Activated naive CD4-positive, alpha-beta T cell treated with anti-CD3 and anti-CD28 coated beads for 36 hours (primary cell): Measurements from ENCODE around the gene OR7G3. TPM values are rescaled to one million over a fixed set of nuclear protein-coding genes. Genes with fewer than 3 reads are reported as not detected.
A peak's percentile ranks its signal among the peaks of the same experiment; 100 is the strongest.

Experiments
- CTCF ChIA-PET: fragments of 350-600 bp; sonication (Branson Sonifier 250); formaldehyde crosslinking; loops from one replicate; lab custom pipeline; 2021; ENCODE audit warnings: antibody characterized with exemption; lab: Charles Lee
- DNase-seq: peaks from one replicate; pipeline ENCODE4 v3.0.0-alpha.2; 2020
- H3K27ac Mint-ChIP-seq: one replicate; pipeline ENCODE4 v1.8.0; 2021; ENCODE audit warnings: mild to moderate bottlenecking, mixed read lengths
- H3K27me3 Mint-ChIP-seq: one replicate; pipeline ENCODE4 v1.8.0; 2021; ENCODE audit warnings: low read depth, mixed read lengths
- H3K36me3 Mint-ChIP-seq: one replicate; pipeline ENCODE4 v1.8.0; 2021; ENCODE audit warnings: low read depth, mixed read lengths
- H3K4me1 Mint-ChIP-seq: one replicate; pipeline ENCODE4 v1.8.0; 2021; ENCODE audit warnings: low read depth, mixed read lengths
- H3K4me3 Mint-ChIP-seq: one replicate; pipeline ENCODE4 v1.8.0; 2021; ENCODE audit warnings: mild to moderate bottlenecking, moderate library complexity, mixed read lengths
- H3K9me3 Mint-ChIP-seq: one replicate; pipeline ENCODE4 v1.8.0; 2021; ENCODE audit warnings: mixed read lengths
- intact Hi-C: fragments of 100-400 bp; cut with micrococcal nuclease; formaldehyde crosslinking; loops from one replicate; pipeline ENCODE4 v1.15.1; 2023
- total RNA-seq, 2 experiments: library from RNA; stranded (reverse); gene quantifications; one replicate each; pipeline ENCODE4 v1.2.3, GENCODE V29; 2021

Gene OR7G3
- total RNA-seq, 2 experiments from 2014 or later: not detected

GRCh38 chr19:9146882-9147281, 20.1 kb upstream of the OR7G3 start:
- no peak for DNase-seq
- H3K36me3 Mint-ChIP-seq: peaks cover 85% of the 10 kb centered on the region
- no peak overlapping the region for H3K27ac Mint-ChIP-seq
- H3K4me1 Mint-ChIP-seq: peaks cover 54% of the 10 kb centered on the region
- no peak overlapping the region for H3K4me3 Mint-ChIP-seq
- H3K27me3 Mint-ChIP-seq: no peaks in the 10 kb centered on the region
- intact Hi-C loops: no loop called here
- CTCF ChIA-PET: no interaction called here
- H3K9me3 Mint-ChIP-seq: peaks cover 51% of the 10 kb centered on the region

DNA sequence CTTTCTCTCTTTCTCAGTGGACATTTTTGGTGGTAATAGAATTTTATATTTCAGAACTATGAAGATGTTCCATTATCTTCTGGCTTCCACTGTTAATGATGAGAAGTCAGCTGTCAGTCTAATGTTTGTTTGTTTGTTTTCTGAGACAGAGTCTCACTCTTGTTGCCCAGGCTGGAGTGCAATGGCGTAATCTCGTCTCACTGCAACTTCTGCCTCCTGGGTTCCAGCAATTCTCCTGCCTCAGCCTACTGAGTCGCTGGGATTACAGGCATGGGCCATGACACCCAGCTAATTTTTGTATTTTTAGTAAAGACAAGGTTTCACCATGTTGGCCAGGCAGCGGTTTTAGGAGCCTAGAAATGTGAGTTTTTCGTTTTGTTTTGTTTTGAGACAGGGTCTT, 18.2 kb upstream of the OR7G3 start:
- CTCF ChIA-PET: no interaction called here
- Mint-ChIP-seq H3K4me1 (peaks cover 54% of the 10 kb centered on the region), H3K36me3 (peaks cover 75% of the 10 kb centered on the region), H3K27me3 (no peaks in the 10 kb centered on the region), H3K9me3 (peaks cover 32% of the 10 kb centered on the region), H3K4me3 (no peak overlapping the region), H3K27ac (no peak overlapping the region)
- DNase-seq: no peak
- intact Hi-C loops: loop anchor here (5.0 kb wide), 2 partner anchors 313 to 527 kb away; partner anchors contain the start of genes MBD3L1 and ZNF558

DNA sequence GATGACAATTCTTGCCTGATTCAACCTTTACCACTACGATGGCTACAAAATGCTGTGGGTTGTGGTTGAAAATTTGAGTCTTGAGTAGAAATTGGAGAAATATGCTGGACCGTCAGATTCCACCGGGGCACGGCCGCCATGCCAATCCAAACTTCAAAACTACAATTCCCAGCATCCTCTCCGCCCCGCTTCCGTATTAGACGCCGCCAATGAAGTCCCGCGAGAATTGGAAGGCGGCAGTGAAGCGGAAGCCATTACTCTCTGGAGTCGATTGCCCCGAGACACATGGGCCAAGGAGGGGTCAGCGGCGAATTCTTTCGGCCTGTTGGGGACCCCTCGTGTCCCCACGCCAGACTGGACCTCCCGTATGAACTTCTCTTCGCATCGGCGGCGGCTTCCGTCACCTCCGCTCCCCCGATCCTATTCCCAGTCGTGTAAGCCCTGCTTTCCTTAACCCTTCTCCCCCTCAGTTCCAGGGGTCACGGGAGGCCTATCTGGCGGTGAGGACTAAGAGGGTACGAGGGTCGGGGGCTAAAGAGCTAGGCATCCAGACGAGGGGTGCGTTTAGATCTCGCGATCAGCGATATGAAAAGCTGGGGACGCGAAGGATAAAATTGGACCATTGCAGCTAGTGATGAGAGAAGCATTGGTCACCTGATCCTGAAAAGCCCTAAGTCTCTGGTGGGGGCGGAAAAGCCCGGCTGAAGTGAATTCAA, 13.6 kb upstream of the OR7G3 start, which contains the start of gene ZNF317:
Gene ZNF317, plus strand, starts transcription at position 239 of the 716 bp plus-strand sequence. CDS start 15,620 bp downstream, outside the sequence.
- H3K9me3 Mint-ChIP-seq: peaks cover 14% of the 10 kb centered on the region
- no peaks in the 10 kb centered on the region for H3K27me3 Mint-ChIP-seq
- intact Hi-C loops: loop anchor here (1.0 to 5.0 kb wide), 7 partner anchors 184 to 679 kb away; partner anchors contain the start of genes FBXL12, MBD3L1, ZNF121 and ZNF266
- H3K4me3 Mint-ChIP-seq: peak within 1 kb of the TSS; percentile 98
- CTCF ChIA-PET: no interaction called here
- H3K36me3 Mint-ChIP-seq: peaks cover 36% of the 10 kb centered on the region
- peak; percentile 95 for DNase-seq
- H3K27ac Mint-ChIP-seq: peak within 1 kb of the TSS; percentile 96
- peaks cover 36% of the 10 kb centered on the region for H3K4me1 Mint-ChIP-seq

DNA sequence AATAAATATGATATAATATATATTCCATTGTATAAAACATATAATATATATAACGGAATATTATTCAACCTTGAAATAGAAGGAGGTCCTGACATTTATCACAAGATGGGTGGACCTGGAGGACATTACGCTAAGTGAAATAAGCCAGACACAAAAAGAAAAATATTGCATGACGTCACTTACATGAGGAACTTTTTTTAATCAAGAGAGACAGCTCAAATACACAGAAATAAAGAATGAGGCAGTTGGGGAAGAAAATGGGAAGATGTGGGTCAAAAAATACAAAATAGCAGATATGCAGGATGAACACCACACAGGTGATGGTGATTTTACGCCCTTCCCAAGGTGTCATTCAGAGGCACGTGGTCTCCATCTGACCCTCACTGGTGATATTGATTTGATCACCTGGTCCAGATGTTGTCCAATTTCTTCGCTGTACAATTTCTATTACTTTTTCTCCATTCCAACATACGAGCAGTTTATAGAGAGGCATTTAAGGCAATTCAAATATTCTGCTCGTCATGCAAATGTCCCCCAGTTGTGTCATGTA, 12.9 kb upstream of the OR7G3 start:
- H3K36me3 Mint-ChIP-seq: peaks cover 30% of the 10 kb centered on the region
- peak overlapping the region; percentile 96 for H3K27ac Mint-ChIP-seq
- intact Hi-C loops: loop anchor here (1.0 to 10.0 kb wide), 8 partner anchors 185 to 775 kb away; partner anchors contain the start of genes FBXL12, MBD3L1, ZNF121 and ZNF266
- CTCF ChIA-PET: no interaction called here
- peak overlapping the region; percentile 98 for H3K4me3 Mint-ChIP-seq
- no peaks in the 10 kb centered on the region for H3K27me3 Mint-ChIP-seq
- H3K4me1 Mint-ChIP-seq: peaks cover 36% of the 10 kb centered on the region
- no peak for DNase-seq
- H3K9me3 Mint-ChIP-seq: peaks cover 8% of the 10 kb centered on the region

- no peak for DNase-seq
- intact Hi-C loops: loop anchor here (10.0 kb wide), 1 partner anchor 782 kb away; no protein-coding TSS in a partner anchor
- peaks cover 3% of the 10 kb centered on the region for H3K27me3 Mint-ChIP-seq
- H3K9me3 Mint-ChIP-seq: no peaks in the 10 kb centered on the region
- H3K27ac Mint-ChIP-seq: no peak overlapping the region
- H3K4me1 Mint-ChIP-seq: peaks cover 10% of the 10 kb centered on the region
- CTCF ChIA-PET: no interaction called here
- H3K4me3 Mint-ChIP-seq: no peak overlapping the region
- H3K36me3 Mint-ChIP-seq: no peaks in the 10 kb centered on the region
Observed at GRCh38 chr19:9132422-9132821, 5.7 kb upstream of the OR7G3 start.

- CTCF ChIA-PET: no interaction called here
- intact Hi-C loops: loop anchor here (10.0 kb wide), 1 partner anchor 784 kb away; no protein-coding TSS in a partner anchor
- no peak for DNase-seq
- peaks cover 5% of the 10 kb centered on the region for H3K4me1 Mint-ChIP-seq
- H3K4me3 Mint-ChIP-seq: no peak overlapping the region
- H3K36me3 Mint-ChIP-seq: no peaks in the 10 kb centered on the region
- no peaks in the 10 kb centered on the region for H3K9me3 Mint-ChIP-seq
- peaks cover 12% of the 10 kb centered on the region for H3K27me3 Mint-ChIP-seq
- no peak overlapping the region for H3K27ac Mint-ChIP-seq
Observed at GRCh38 chr19:9130965-9131364, 4.2 kb upstream of the OR7G3 start.

GRCh38 chr19:9128171-9128570, 1.4 kb upstream of the OR7G3 start:
- intact Hi-C loops: no loop called here
- Mint-ChIP-seq H3K27ac (no peak overlapping the region), H3K36me3 (no peaks in the 10 kb centered on the region), H3K4me1 (peaks cover 5% of the 10 kb centered on the region), H3K9me3 (no peaks in the 10 kb centered on the region), H3K4me3 (no peak overlapping the region), H3K27me3 (peaks cover 18% of the 10 kb centered on the region)
- CTCF ChIA-PET: no interaction called here
- no peak for DNase-seq

DNA sequence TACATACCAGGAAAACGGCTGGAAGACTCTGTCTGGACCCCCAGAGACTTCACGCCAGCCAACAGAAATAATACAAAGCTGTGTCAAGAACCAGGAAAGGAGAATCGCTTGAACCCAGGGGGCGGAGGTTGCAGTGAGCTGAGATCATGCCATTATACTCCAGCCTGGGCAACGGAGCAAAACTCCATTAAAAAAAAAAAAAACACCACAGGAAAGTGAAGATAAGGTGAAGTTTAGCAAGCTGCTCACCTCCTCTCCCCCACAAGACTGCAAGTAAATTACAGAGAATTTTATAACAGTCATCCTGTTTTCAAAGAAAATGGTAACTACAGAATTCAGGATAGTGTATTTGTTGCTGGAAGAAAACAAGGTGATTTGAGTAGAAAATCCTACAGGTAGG, 10.2 kb downstream of the OR7G3 start:
- no peaks in the 10 kb centered on the region for H3K9me3 Mint-ChIP-seq
- intact Hi-C loops: no loop called here
- H3K27ac Mint-ChIP-seq: no peak overlapping the region
- H3K4me3 Mint-ChIP-seq: no peak overlapping the region
- H3K4me1 Mint-ChIP-seq: no peaks in the 10 kb centered on the region
- H3K27me3 Mint-ChIP-seq: peaks cover 11% of the 10 kb centered on the region
- DNase-seq: no peak
- no peaks in the 10 kb centered on the region for H3K36me3 Mint-ChIP-seq
- CTCF ChIA-PET: no interaction called here

DNA sequence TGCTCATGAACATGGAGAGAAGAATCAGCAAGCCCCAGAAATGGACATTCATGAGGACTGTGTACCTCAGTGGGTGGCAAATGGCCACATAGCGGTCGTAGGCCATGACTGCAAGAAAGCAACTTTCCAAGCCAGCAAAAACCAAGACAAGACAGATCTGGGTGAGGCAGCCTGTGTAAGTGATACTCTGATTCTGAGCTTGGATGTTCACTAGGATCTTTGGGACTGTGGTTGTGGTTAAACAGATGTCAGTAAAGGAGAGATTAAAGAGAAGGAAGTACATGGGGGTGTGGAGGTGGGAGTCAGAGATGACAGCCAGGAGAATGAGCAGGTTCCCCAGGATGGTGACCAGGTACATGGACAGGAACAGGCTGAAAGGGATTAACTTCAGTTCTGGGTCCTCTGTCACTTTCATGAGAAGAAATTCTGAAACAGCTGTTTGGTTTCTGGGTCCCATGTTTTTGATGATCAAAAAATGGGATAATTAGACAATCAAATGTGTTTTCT, 11.4 kb downstream of the OR7G3 start, which contains the start of gene OR7G1:
Gene OR7G1, minus strand, starts transcription at position 457 of the 507 bp plus-strand sequence. Its CDS starts 0 bp downstream, at position 457.
- no peaks in the 10 kb centered on the region for H3K4me1 Mint-ChIP-seq
- no peaks in the 10 kb centered on the region for H3K9me3 Mint-ChIP-seq
- CTCF ChIA-PET: no interaction called here
- H3K27me3 Mint-ChIP-seq: peaks cover 8% of the 10 kb centered on the region
- H3K27ac Mint-ChIP-seq: no peak within 1 kb of the TSS
- H3K36me3 Mint-ChIP-seq: no peaks in the 10 kb centered on the region
- H3K4me3 Mint-ChIP-seq: no peak within 1 kb of the TSS
- DNase-seq: no peak
- intact Hi-C loops: no loop called here

GRCh38 chr19:9109959-9110358, 16.8 kb downstream of the OR7G3 start:
- intact Hi-C loops: no loop called here
- CTCF ChIA-PET: no interaction called here
- Mint-ChIP-seq H3K36me3 (no peaks in the 10 kb centered on the region), H3K9me3 (no peaks in the 10 kb centered on the region), H3K4me1 (no peaks in the 10 kb centered on the region), H3K4me3 (no peak overlapping the region), H3K27me3 (peaks cover 15% of the 10 kb centered on the region), H3K27ac (no peak overlapping the region)
- no peak for DNase-seq

DNA sequence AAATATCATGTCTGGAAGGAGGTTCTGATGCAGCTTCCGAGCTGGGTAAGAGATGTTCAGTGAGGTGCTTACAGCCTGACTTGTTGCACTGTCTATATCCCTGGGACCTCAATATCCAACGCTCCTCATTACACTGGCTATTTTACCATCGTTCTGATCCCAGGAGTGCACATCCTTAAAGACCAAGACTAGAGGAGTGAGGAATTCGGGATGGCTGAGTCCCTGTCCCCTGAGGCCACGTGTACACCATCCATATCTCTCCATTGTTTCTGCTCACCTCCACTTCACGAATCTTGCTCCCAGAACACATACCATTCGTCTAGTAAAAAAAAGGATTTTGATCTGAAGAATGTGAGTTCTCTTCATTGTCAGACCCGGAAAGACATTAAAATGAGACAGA, 19.4 kb downstream of the OR7G3 start, which contains the start of gene OR7G2:
Gene OR7G2, minus strand, starts transcription at position 101 of the 400 bp plus-strand sequence. CDS start 4,232 bp downstream, outside the sequence.
- no peak for DNase-seq
- no peaks in the 10 kb centered on the region for H3K9me3 Mint-ChIP-seq
- no peak within 1 kb of the TSS for H3K27ac Mint-ChIP-seq
- no peaks in the 10 kb centered on the region for H3K36me3 Mint-ChIP-seq
- intact Hi-C loops: no loop called here
- no peak within 1 kb of the TSS for H3K4me3 Mint-ChIP-seq
- peaks cover 17% of the 10 kb centered on the region for H3K27me3 Mint-ChIP-seq
- H3K4me1 Mint-ChIP-seq: no peaks in the 10 kb centered on the region
- CTCF ChIA-PET: no interaction called here

DNA sequence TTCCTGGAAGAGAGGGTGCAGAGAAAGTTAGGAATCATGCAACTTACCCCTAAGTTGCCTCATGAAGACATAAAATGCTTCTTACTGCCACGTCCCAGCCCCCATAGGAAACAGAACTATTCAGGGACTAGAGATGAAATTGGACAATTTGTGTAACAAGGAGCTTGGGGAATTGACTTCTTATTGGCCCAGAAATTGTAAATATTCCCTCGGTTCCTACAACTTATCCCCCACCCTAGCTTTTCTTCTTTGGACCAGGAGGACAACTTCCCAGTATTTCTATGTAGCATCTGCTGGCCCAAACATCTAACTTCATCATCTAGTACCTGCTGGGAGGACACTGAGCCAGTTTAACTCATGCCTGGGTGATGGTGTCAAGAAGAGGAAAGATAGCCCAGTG, 40.0 kb downstream of the OR7G3 start, which contains the start of gene OR1M1:
Gene OR1M1, plus strand, starts transcription at position 301 of the 400 bp plus-strand sequence. CDS start 6,184 bp downstream, outside the sequence.
- CTCF ChIA-PET: no interaction called here
- no peaks in the 10 kb centered on the region for H3K9me3 Mint-ChIP-seq
- H3K27ac Mint-ChIP-seq: no peak within 1 kb of the TSS
- no peak for DNase-seq
- no peaks in the 10 kb centered on the region for H3K4me1 Mint-ChIP-seq
- no peaks in the 10 kb centered on the region for H3K36me3 Mint-ChIP-seq
- H3K4me3 Mint-ChIP-seq: no peak within 1 kb of the TSS
- intact Hi-C loops: no loop called here
- H3K27me3 Mint-ChIP-seq: no peaks in the 10 kb centered on the region
